ENCODE results near the gene F13A1. TPM values are rescaled to one million over a fixed set of nuclear protein-coding genes. Genes with fewer than 3 reads are reported as not detected.
"Not testable (repeated sequence)": the region's sequence is repeated elsewhere in the genome, so short reads cannot be mapped to it uniquely, and the experiment has no call there.

F13A1 gene
- total RNA-seq, 2 donors from 2014 or later, result 100 to 494 TPM

- no peak for DNase-seq (ENCODE audit: low spot score)
Observed at GRCh38 chr6:6328451-6328850, 8.0 kb upstream of the F13A1 start.

GRCh38 chr6:6323352-6323751 is 2.9 kb upstream of the F13A1 start:
- intact Hi-C loops (cut with DNase I), result no loop called here
- no peak for DNase-seq (ENCODE audit: low spot score)

More at GRCh38 chr6:6328451-6328850, 8.0 kb upstream of the F13A1 start:
- intact Hi-C loops (cut with DNase I), result no loop called here

- intact Hi-C loops (cut with DNase I), result no loop called here
- no peak for DNase-seq (ENCODE audit: low spot score)
Observed at GRCh38 chr6:6320901-6321300, 439 bp upstream of the F13A1 start.

- no peak for DNase-seq (ENCODE audit: low spot score)
- intact Hi-C loops (cut with DNase I), result no loop called here
Observed at GRCh38 chr6:6317825-6318733, 2.4 kb downstream of the F13A1 start.

- intact Hi-C loops (cut with DNase I), result no loop called here
- no peak for DNase-seq (ENCODE audit: low spot score)
Observed at GRCh38 chr6:6317386-6317785, 3.1 kb downstream of the F13A1 start.

- intact Hi-C loops (cut with DNase I), result no loop called here
- DNase-seq (ENCODE audit: low spot score), result no peak
Observed at GRCh38 chr6:6315660-6316059, 4.8 kb downstream of the F13A1 start.

- intact Hi-C loops (cut with DNase I), result no loop called here
Observed at GRCh38 chr6:6314596-6314995, 5.9 kb downstream of the F13A1 start.

GRCh38 chr6:6312901-6313441 is 7.5 kb downstream of the F13A1 start:
- DNase-seq (ENCODE audit: low spot score), result no peak
- intact Hi-C loops (cut with DNase I), result no loop called here

More at GRCh38 chr6:6314596-6314995, 5.9 kb downstream of the F13A1 start:
- DNase-seq (ENCODE audit: low spot score), result no peak

- no peak for DNase-seq (ENCODE audit: low spot score)
- intact Hi-C loops (cut with DNase I), result no loop called here
Observed at GRCh38 chr6:6305575-6305974, 14.9 kb downstream of the F13A1 start.

- intact Hi-C loops (cut with DNase I); DNase-seq (ENCODE audit: low spot score): not testable (repeated sequence)
Observed at GRCh38 chr6:6300383-6300782, 20.1 kb downstream of the F13A1 start.

GRCh38 chr6:6293317-6293716 is 27.1 kb downstream of the F13A1 start:
- no peak for DNase-seq (ENCODE audit: low spot score)
- intact Hi-C loops (cut with DNase I), result no loop called here

- DNase-seq (ENCODE audit: low spot score), result no peak
- intact Hi-C loops (cut with DNase I), result no loop called here
Observed at GRCh38 chr6:6287415-6287814, 33.0 kb downstream of the F13A1 start.

- intact Hi-C loops (cut with DNase I), result no loop called here
- DNase-seq (ENCODE audit: low spot score), result no peak
Observed at GRCh38 chr6:6285679-6286078, 34.8 kb downstream of the F13A1 start.

GRCh38 chr6:6284221-6284966 is 36.1 kb downstream of the F13A1 start:
- no peak for DNase-seq (ENCODE audit: low spot score)
- intact Hi-C loops (cut with DNase I), result no loop called here

GRCh38 chr6:6283746-6284145 is 36.7 kb downstream of the F13A1 start:
- DNase-seq (ENCODE audit: low spot score), result no peak
- intact Hi-C loops (cut with DNase I), result no loop called here

- intact Hi-C loops (cut with DNase I), result no loop called here
- no peak for DNase-seq (ENCODE audit: low spot score)
Observed at GRCh38 chr6:6282716-6283115, 37.7 kb downstream of the F13A1 start.

- no peak for DNase-seq (ENCODE audit: low spot score)
- intact Hi-C loops (cut with DNase I), result no loop called here
Observed at GRCh38 chr6:6277413-6277812, 43.0 kb downstream of the F13A1 start.

GRCh38 chr6:6270948-6271535 is 49.4 kb downstream of the F13A1 start:
- intact Hi-C loops (cut with DNase I), result no loop called here
- DNase-seq (ENCODE audit: low spot score), result no peak

- intact Hi-C loops (cut with DNase I), result no loop called here
- no peak for DNase-seq (ENCODE audit: low spot score)
Observed at GRCh38 chr6:6260196-6260722, 60.2 kb downstream of the F13A1 start.

GRCh38 chr6:6256886-6257285 is 63.6 kb downstream of the F13A1 start:
- DNase-seq (ENCODE audit: low spot score), result no peak
- intact Hi-C loops (cut with DNase I), result no loop called here
